Neural cell (in vitro differentiated cells): ENCODE results near the gene UBE2QL1. TPM values are rescaled to one million over a fixed set of nuclear protein-coding genes. Genes with fewer than 3 reads are reported as not detected.

Experiments
- H2AFZ ChIP-seq: fragments of 200-600, 300-800 bp; sonication (generic), shearing (Covaris generic); 2 replicates; pipeline ENCODE4 v1.6.0; 2014; ENCODE audit warnings: low read depth, mild to moderate bottlenecking, antibody characterized with exemption, low read length, moderate library complexity
- H3F3A ChIP-seq: fragments of 200-600 bp; shearing (Covaris generic); 2 replicates; pipeline ENCODE4 v1.6.1; 2016; ENCODE audit warnings: mild to moderate bottlenecking, moderate library complexity, mixed read lengths, antibody characterized with exemption, low read length; ENCODE audit not compliant: insufficient read depth, poor library complexity, severe bottlenecking
- H3K27ac ChIP-seq: fragments of 200-600, 300-800 bp; sonication (generic), shearing (Covaris generic); 2 replicates; pipeline ENCODE4 v1.5.1; 2014; ENCODE audit warnings: mild to moderate bottlenecking, low read length, moderate library complexity
- H3K27me3 ChIP-seq: fragments of 300-800, 200-600 bp; sonication (generic), shearing (Covaris generic); 2 replicates; pipeline ENCODE4 v1.6.0; 2014; ENCODE audit warnings: mild to moderate bottlenecking, low read depth, low read length, moderate library complexity; ENCODE audit not compliant: insufficient read depth
- H3K36me3 ChIP-seq: fragments of 300-800, 200-600 bp; sonication (generic), shearing (Covaris generic); 2 replicates; pipeline ENCODE4 v1.5.1; 2014; ENCODE audit warnings: mild to moderate bottlenecking, antibody characterized with exemption, low read length, moderate library complexity; ENCODE audit not compliant: insufficient read depth
- H3K4me2 ChIP-seq: fragments of 300-800, 200-600 bp; sonication (generic), shearing (Covaris generic); 2 replicates; pipeline ENCODE4 v1.6.0; 2014; ENCODE audit warnings: mild to moderate bottlenecking, low read length
- H3K4me3 ChIP-seq: fragments of 300-800, 200-600 bp; sonication (generic), shearing (Covaris generic); 2 replicates; pipeline ENCODE4 v1.5.1; 2014; ENCODE audit warnings: mild to moderate bottlenecking, low read length, moderate library complexity
- H3K79me2 ChIP-seq: fragments of 200-600 bp; shearing (Covaris generic); replicated peaks from 2 replicates; pipeline ENCODE4 v1.6.0; 2014; ENCODE audit warnings: mild to moderate bottlenecking, low read length, moderate library complexity; ENCODE audit not compliant: insufficient read depth
- H3K9ac ChIP-seq: fragments of 300-800, 200-600 bp; sonication (generic), shearing (Covaris generic); 2 replicates; pipeline ENCODE4 v1.6.1; 2016; ENCODE audit warnings: mild to moderate bottlenecking, low read length, mixed read lengths
- H3K9me2 ChIP-seq: fragments of 200-600 bp; shearing (Covaris generic); 2 replicates; pipeline ENCODE4 v1.6.1; 2016; ENCODE audit warnings: mild to moderate bottlenecking, low read length, mixed read lengths; ENCODE audit not compliant: insufficient read depth
- H3K9me3 ChIP-seq: fragments of 200-600, 300-800 bp; sonication (generic), shearing (Covaris generic); 2 replicates; pipeline ENCODE4 v1.6.1; 2016; ENCODE audit warnings: mild to moderate bottlenecking, mixed run types, low read length, moderate library complexity, mixed read lengths
- H4K20me1 ChIP-seq: fragments of 200-600 bp; shearing (Covaris generic); 2 replicates; pipeline ENCODE4 v1.6.1; 2016; ENCODE audit warnings: mild to moderate bottlenecking, mixed run types; ENCODE audit not compliant: insufficient read depth
- CTCF ChIP-seq: fragments of 450-650 bp; IDR thresholded peaks from 2 replicates; pipeline ENCODE4 v1.5.1; 2014; ENCODE audit warnings: antibody characterized with exemption, mild to moderate bottlenecking, moderate library complexity; ENCODE audit not compliant: poor library complexity, severe bottlenecking
- EP300 ChIP-seq: fragments of 450-650 bp; conservative IDR thresholded peaks from 2 replicates; pipeline ENCODE4 v1.6.1; 2014; ENCODE audit warnings: antibody characterized with exemption, mild to moderate bottlenecking, moderate library complexity; ENCODE audit not compliant: poor library complexity, severe bottlenecking
- EZH2 ChIP-seq: fragments of 200-600, 300-800 bp; shearing (Covaris generic), sonication (generic); IDR thresholded peaks from 2 replicates; pipeline ENCODE4 v1.6.1; 2014; ENCODE audit warnings: antibody characterized with exemption, low read length, borderline replicate concordance, mild to moderate bottlenecking; ENCODE audit not compliant: insufficient read depth, poor library complexity, severe bottlenecking
- MXI1 ChIP-seq: fragments of 450-650 bp; conservative IDR thresholded peaks from 2 replicates; pipeline ENCODE4 v1.6.1; 2014; ENCODE audit warnings: antibody characterized with exemption, mild to moderate bottlenecking; ENCODE audit not compliant: poor library complexity, severe bottlenecking
- POLR2AphosphoS5 ChIP-seq: IDR thresholded peaks from 2 replicates; pipeline ENCODE4 v1.6.1; 2012
- RAD21 ChIP-seq: fragments of 450-650 bp; conservative IDR thresholded peaks from 2 replicates; pipeline ENCODE4 v1.6.1; 2014; ENCODE audit warnings: antibody characterized with exemption, mild to moderate bottlenecking, moderate library complexity
- REST ChIP-seq: IDR thresholded peaks from 2 replicates; pipeline ENCODE4 v1.6.1; 2012; ENCODE audit warnings: borderline replicate concordance
- SMC3 ChIP-seq: fragments of 450-650 bp; conservative IDR thresholded peaks from 2 replicates; pipeline ENCODE4 v1.6.1; 2014; ENCODE audit warnings: antibody characterized with exemption, mild to moderate bottlenecking, moderate library complexity; ENCODE audit not compliant: poor library complexity
- TAF1 ChIP-seq: IDR thresholded peaks from 2 replicates; pipeline ENCODE4 v1.6.1; 2012; ENCODE audit warnings: low read depth
- polyA plus RNA-seq: library from polyadenylated mRNA; depleted of rRNA; stranded (reverse); fragments of >200 nt; gene quantifications from 2 replicates; pipeline ENCODE4 v1.2.3, GENCODE V29; 2014

UBE2QL1 gene
- polyA plus RNA-seq, 1 donor from 2014 or later, result 13.8 TPM

GRCh38 chr5:6454628-6455053 lies 6.0 kb downstream of the UBE2QL1 start:
- peaks cover 26% of the 10 kb centered on the region for H3K79me2 ChIP-seq
- no peak overlapping the region for H2AFZ ChIP-seq
- H3K9me3 ChIP-seq, result no peaks in the 10 kb centered on the region
- no peak for TF ChIP-seq EZH2
- TF ChIP-seq SMC3, result no peak
- H3F3A ChIP-seq, result no peaks in the 10 kb centered on the region
- peaks cover 2% of the 10 kb centered on the region for H4K20me1 ChIP-seq
- no peak overlapping the region for H3K27ac ChIP-seq
- no peak overlapping the region for H3K4me2 ChIP-seq
- H3K36me3 ChIP-seq, result no peaks in the 10 kb centered on the region
- no peaks in the 10 kb centered on the region for H3K9me2 ChIP-seq
- no peak overlapping the region for H3K9ac ChIP-seq
- H3K27me3 ChIP-seq, result peaks cover under 1% of the 10 kb centered on the region
- no peak overlapping the region for H3K4me3 ChIP-seq

- H3K27me3 ChIP-seq, result no peaks in the 10 kb centered on the region
- TF ChIP-seq EP300 (no peak), RAD21 (no peak), TAF1 (no peak)
- H3K9me2 ChIP-seq, result no peaks in the 10 kb centered on the region
- H3F3A ChIP-seq, result no peaks in the 10 kb centered on the region
- H4K20me1 ChIP-seq, result no peaks in the 10 kb centered on the region
- H2AFZ ChIP-seq, result no peak overlapping the region
- H3K4me2 ChIP-seq, result no peak overlapping the region
- peaks cover 26% of the 10 kb centered on the region for H3K79me2 ChIP-seq
- no peak overlapping the region for H3K27ac ChIP-seq
- no peak overlapping the region for H3K4me3 ChIP-seq
- H3K36me3 ChIP-seq, result no peaks in the 10 kb centered on the region
- no peak overlapping the region for H3K9ac ChIP-seq
- H3K9me3 ChIP-seq, result no peaks in the 10 kb centered on the region
Observed at GRCh38 chr5:6455571-6456200, 7.0 kb downstream of the UBE2QL1 start.

- Histone ChIP-seq H3K79me2 (peaks cover 21% of the 10 kb centered on the region), H3K36me3 (no peaks in the 10 kb centered on the region), H4K20me1 (no peaks in the 10 kb centered on the region), H2AFZ (no peak overlapping the region), H3K9ac (no peak overlapping the region), H3K4me2 (no peak overlapping the region), H3K27ac (no peak overlapping the region), H3F3A (no peaks in the 10 kb centered on the region), H3K9me2 (no peaks in the 10 kb centered on the region), H3K4me3 (no peak overlapping the region), H3K9me3 (no peaks in the 10 kb centered on the region), H3K27me3 (no peaks in the 10 kb centered on the region)
- TF ChIP-seq REST (no peak), EZH2 (no peak), POLR2AphosphoS5 (no peak), RAD21 (no peak), EP300 (no peak), MXI1 (no peak), CTCF (no peak), SMC3 (no peak), TAF1 (no peak)
Observed at GRCh38 chr5:6456766-6457370, 8.2 kb downstream of the UBE2QL1 start.
